Activated gamma-delta T cell (primary cell): ENCODE results near the gene CXCL14.

Source experiments
- DNase-seq: peaks from one replicate; lab custom pipeline; 2025; lab: John Stamatoyannopoulos, UW

The CXCL14 gene

GRCh38 chr5:135596157-135596763, 17.5 kb upstream of the CXCL14 start:
- DNase-seq: no peak

DNA sequence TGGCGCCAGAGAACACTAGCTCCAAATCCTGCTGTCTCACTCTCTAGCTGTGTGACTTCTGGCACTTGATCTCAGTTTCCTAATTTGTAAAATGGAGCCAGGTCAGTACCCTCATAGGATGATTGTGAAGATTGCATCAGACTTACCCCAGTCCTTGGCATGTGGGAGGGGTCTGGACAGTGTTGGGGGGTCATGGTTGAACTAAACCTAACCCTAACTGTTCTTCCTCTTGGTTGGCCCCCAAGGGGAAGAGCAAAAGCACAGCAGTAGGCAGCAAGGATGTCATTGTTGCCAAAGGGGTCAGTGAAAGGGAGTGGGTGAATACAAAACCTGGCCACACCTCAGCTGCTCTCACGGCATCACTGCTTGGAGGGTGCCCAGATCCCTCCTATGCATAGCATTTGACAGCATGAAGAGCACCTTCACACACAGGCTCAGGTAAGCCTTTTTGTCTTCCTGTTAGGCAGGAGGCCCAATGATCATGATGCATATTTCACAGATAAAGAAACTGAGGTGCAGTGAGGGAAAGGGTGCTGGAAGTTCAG, 15.7 kb upstream of the CXCL14 start:
- no peak for DNase-seq

- DNase-seq: no peak
Observed at GRCh38 chr5:135593886-135594285, 15.1 kb upstream of the CXCL14 start.

GRCh38 chr5:135593141-135593540, 14.3 kb upstream of the CXCL14 start:
- no peak for DNase-seq

DNA sequence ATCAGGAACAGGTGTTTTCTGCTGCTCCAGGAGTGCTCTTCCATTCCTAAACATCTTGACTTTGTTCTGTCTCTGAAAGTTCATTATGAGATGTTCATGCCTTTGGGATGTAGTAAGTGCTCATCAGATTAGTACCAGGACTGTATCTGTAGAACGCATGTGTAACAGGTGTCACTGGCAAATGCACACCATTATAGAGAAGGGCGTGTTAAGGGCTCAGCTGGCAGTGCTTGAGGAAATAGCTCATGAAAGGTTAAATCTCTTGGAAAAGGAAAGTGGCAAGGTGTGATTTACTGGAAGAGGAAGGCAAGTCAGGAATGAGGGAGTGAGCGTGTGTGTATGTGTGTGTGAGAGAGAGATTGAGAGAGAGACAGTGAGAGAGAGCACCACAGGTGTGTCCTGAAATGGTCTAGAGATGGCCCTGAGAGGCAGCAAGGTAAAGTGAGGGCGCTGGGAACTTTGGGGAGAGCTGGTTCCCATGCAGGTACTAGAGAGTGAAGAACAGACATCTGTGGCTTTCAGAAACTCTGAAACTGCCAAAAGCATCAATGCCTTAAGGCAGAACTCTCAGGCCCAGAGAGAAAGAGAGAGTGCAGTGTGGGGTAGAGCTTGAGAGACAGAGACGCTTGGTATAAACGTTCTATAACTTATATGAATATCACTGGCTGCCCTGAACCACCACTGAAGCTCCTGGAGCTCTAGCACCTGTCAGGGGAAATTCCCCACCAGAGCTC, 13.7 kb upstream of the CXCL14 start:
- no peak for DNase-seq

- no peak for DNase-seq
Observed at GRCh38 chr5:135591277-135591676, 12.5 kb upstream of the CXCL14 start.

DNA sequence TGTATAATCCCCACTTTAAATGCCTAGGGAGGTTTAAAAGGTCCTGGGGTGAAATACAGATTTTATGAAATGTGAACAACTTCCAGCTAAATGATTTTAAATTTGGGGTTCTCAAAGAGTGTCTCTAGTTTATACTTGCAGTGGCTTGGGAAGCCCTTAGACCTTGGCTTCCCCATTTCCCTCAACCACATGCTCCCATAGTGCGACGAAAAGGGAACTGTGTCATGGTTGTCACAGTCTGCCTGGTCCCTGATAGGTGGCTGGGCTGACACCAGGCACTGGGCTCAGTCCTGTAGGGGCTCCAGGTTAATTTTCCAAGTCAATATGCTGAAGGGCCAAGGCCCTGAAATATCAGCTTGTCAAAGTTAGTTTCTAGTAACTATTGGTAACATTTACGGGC, 10.4 kb upstream of the CXCL14 start:
- DNase-seq: no peak

GRCh38 chr5:135587721-135588663, 9.2 kb upstream of the CXCL14 start:
- no peak for DNase-seq

DNA sequence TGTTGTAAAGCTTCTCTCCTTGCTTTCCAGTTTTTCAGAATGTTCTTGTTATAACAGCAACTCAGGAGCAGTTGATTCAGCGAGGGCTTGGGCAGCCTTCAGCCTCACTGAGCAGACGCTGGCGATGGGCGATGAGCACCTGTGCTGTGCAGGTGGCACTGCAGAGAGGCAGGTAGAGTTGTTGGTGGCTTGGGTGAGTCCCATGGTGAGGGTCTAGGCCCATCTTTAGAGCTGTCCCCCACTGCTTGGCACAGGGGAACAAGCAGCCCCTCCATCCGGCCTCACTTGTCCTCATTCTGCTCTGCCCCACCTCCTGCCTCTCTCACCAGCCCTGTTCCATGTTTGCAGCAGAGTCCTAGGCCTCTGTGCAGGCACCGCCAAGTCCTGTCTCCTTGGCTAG, 6.1 kb upstream of the CXCL14 start:
- DNase-seq: no peak

GRCh38 chr5:135584276-135584675, 5.5 kb upstream of the CXCL14 start:
- DNase-seq: no peak

- no peak for DNase-seq
Observed at GRCh38 chr5:135582099-135582781, 3.4 kb upstream of the CXCL14 start.

GRCh38 chr5:135578305-135578684, 496 bp downstream of the CXCL14 start:
- DNase-seq: no peak

DNA sequence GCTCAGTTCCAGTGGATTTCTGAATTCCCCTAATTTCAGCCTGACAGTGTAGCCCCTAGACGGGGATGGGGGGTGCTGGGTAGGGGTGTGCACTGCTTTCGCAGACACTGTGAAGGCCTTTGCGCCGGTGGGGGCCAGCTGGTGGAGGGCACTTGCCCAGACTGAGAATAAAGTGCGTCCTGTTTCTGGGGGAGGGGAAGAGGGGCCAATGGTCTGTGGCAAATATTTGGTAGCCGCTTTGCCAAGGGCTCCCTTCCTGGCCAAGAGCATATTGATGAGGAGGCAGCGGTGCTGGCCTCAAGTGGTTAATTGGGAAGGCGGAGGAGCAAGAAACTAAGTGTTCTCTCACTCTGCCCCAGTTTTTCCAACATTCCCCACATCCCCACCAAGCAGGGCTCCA, 1.4 kb downstream of the CXCL14 start:
- no peak for DNase-seq

GRCh38 chr5:135576075-135576599, 2.7 kb downstream of the CXCL14 start:
- no peak for DNase-seq

DNA sequence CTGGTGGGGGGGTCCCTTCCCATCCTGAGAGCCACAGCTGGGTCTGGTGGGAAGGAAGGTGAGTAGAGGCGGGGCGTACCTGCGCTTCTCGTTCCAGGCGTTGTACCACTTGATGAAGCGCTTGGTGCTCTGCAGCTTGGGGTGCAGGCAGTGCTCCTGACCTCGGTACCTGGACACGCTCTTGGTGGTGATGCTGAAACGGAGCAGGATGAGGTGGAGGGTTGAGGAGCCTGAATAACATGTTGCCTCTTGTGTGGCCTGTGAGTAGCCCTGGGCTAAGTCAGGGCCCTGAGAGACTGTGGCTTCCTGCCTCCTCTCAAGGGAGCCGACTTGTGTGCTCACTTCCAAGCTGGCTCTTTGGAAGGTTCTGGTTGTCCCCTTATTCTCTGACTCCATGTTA, 4.3 kb downstream of the CXCL14 start:
- DNase-seq: no peak

- DNase-seq: no peak
Observed at GRCh38 chr5:135571902-135572301, 6.9 kb downstream of the CXCL14 start.

- DNase-seq: no peak
Observed at GRCh38 chr5:135571066-135571609, 7.7 kb downstream of the CXCL14 start.

DNA sequence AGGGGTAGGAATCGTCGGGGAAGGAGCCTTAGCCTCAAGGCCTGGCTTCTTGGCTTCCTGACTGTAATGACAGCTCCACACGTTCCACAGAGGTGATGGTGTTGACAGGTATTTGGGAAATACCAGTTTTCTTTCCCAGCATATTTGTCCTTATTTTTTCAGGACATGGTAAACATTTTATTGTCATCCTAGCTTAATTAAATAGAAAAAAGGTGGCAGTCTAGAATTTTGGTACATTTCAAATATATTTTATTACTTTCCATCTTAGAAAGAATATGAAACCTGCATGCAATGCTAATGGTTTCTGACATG, 8.4 kb downstream of the CXCL14 start:
- DNase-seq: no peak

GRCh38 chr5:135569755-135570452, 8.9 kb downstream of the CXCL14 start:
- DNase-seq: no peak

- DNase-seq: no peak
Observed at GRCh38 chr5:135568923-135569360, 9.8 kb downstream of the CXCL14 start.

DNA sequence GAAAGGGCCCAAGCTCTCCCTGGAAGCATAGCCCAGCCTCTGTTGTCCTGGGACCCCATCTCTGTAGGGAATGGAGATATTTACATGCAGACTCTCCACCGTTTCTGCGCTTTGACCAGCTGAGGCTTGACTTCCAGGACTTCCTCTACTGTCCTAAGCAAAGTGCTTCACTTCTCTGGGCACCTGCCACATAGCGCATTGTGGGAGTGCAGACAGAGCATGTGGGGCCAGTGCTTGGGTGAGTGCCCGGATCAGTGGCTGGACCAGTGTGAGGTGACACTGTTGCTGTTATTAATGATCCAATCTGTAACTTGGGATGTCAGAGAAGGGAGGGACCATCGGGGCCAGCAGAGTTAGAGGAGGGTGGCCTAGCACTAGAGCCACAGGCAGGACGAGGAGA, 10.5 kb downstream of the CXCL14 start:
- no peak for DNase-seq
